Naive thymus-derived CD4-positive, alpha-beta T cell (primary cell): ENCODE measurements around the gene ADGRB3. TPM values are rescaled to one million over a fixed set of nuclear protein-coding genes. Genes with fewer than 3 reads are reported as not detected.

ENCODE experiments used
- ATAC-seq: fragments of 150-1000 bp; cut with Tn5 transposase; 2 replicates; pipeline ENCODE4 v1.10.0; 2021; ENCODE audit warnings: mild to moderate bottlenecking, moderate library complexity
- CTCF ChIA-PET: fragments of 350-600 bp; sonication (Branson Sonifier 250); formaldehyde crosslinking; loops from one replicate; lab custom pipeline; 2021; ENCODE audit warnings: antibody characterized with exemption; lab: Charles Lee
- POLR2A ChIA-PET: fragments of 350-600 bp; sonication (Branson Sonifier 250); formaldehyde crosslinking; loops from one replicate; lab custom pipeline; 2021; ENCODE audit warnings: antibody characterized with exemption, inconsistent platforms; lab: Charles Lee
- DNase-seq, 9 donors: peaks; one replicate each; pipeline versions ENCODE4 v3.0.0 to v3.0.0-alpha.2; 2020 to 2022; ENCODE audit warnings: mixed read lengths in 1 of 9
- H3K27ac ChIP-seq: one replicate; pipeline ENCODE4 v1.7.0; 2013; ENCODE audit warnings: mild to moderate bottlenecking, low read depth, low read length, moderate library complexity
- H3K27me3 ChIP-seq, 2 donors: one replicate each; pipeline ENCODE4 v1.7.0; 2013; ENCODE audit warnings: low read length in 2 of 2, mild to moderate bottlenecking in 2 of 2, moderate library complexity in 2 of 2; ENCODE audit not compliant: control insufficient read depth in 2 of 2, insufficient read depth in 2 of 2
- H3K36me3 ChIP-seq, 3 experiments: 1 replicate in 2 of 3; 2 replicates in 1 of 3; pipeline ENCODE4 v1.7.0; 2013; ENCODE audit warnings: low read length in 3 of 3, mild to moderate bottlenecking in 3 of 3, moderate library complexity in 1 of 3; ENCODE audit not compliant: insufficient read depth in 3 of 3, control insufficient read depth in 2 of 3
- H3K4me1 ChIP-seq, 2 donors: one replicate each; pipeline ENCODE4 v1.7.0; 2013; ENCODE audit warnings: low read length in 2 of 2, mild to moderate bottlenecking in 2 of 2, moderate library complexity in 1 of 2; ENCODE audit not compliant: control insufficient read depth in 2 of 2, insufficient read depth in 2 of 2
- H3K4me3 ChIP-seq: 2 replicates; pipeline ENCODE4 v1.7.0; 2013; ENCODE audit warnings: mild to moderate bottlenecking, low read length
- H3K9me3 ChIP-seq, 3 experiments: 1 replicate in 2 of 3; 2 replicates in 1 of 3; pipeline ENCODE4 v1.7.0; 2013; ENCODE audit warnings: low read length in 3 of 3; ENCODE audit not compliant: control insufficient read depth in 2 of 3
- H3K27ac Mint-ChIP-seq, 9 donors: one replicate each; pipeline ENCODE4 v1.8.0; 2020 to 2022; ENCODE audit warnings: mixed read lengths in 9 of 9, mild to moderate bottlenecking in 8 of 9, moderate library complexity in 5 of 9, inconsistent platforms in 2 of 9
- H3K27me3 Mint-ChIP-seq, 5 donors: one replicate each; pipeline ENCODE4 v1.8.0; 2021 to 2022; ENCODE audit warnings: mixed read lengths in 5 of 5, mild to moderate bottlenecking in 1 of 5
- H3K36me3 Mint-ChIP-seq, 5 donors: one replicate each; pipeline ENCODE4 v1.8.0; 2020 to 2022; ENCODE audit warnings: mixed read lengths in 5 of 5, mild to moderate bottlenecking in 3 of 5, inconsistent platforms in 1 of 5
- H3K4me1 Mint-ChIP-seq, 7 donors: one replicate each; pipeline ENCODE4 v1.8.0; 2020 to 2022; ENCODE audit warnings: mixed read lengths in 7 of 7, mild to moderate bottlenecking in 3 of 7, inconsistent platforms in 1 of 7
- H3K4me3 Mint-ChIP-seq, 10 donors: one replicate each; pipeline ENCODE4 v1.8.0; 2020 to 2022; ENCODE audit warnings: mild to moderate bottlenecking in 10 of 10, mixed read lengths in 10 of 10, moderate library complexity in 6 of 10, inconsistent platforms in 2 of 10
- H3K9me3 Mint-ChIP-seq, 11 donors: one replicate each; pipeline ENCODE4 v1.8.0; 2020 to 2022; ENCODE audit warnings: mixed read lengths in 11 of 11, mild to moderate bottlenecking in 4 of 11, inconsistent platforms in 1 of 11, moderate library complexity in 1 of 11
- intact Hi-C, 2 donors: fragments of 100-400 bp; cut with micrococcal nuclease; formaldehyde crosslinking; loops; one replicate each; pipeline ENCODE4 v1.15.1; 2023
- polyA plus RNA-seq, 2 donors: library from polyadenylated mRNA; unstranded; fragments of 300-500 nt; fragmentation: Illumina TruSeq; gene quantifications; one replicate each; pipeline ENCODE4 v1.2.3, GENCODE V29; 2021
- total RNA-seq, 6 experiments: library from RNA in 5 of 6; stranded (reverse) in 5 of 6; gene quantifications; 1 replicate in 5 of 6; 2 replicates in 1 of 6; pipeline ENCODE4 v1.2.3 and lab custom pipeline; 2021 to 2026

ADGRB3 gene
- total and polyA plus RNA-seq, 7 experiments from 2014 or later, result not detected

DNA sequence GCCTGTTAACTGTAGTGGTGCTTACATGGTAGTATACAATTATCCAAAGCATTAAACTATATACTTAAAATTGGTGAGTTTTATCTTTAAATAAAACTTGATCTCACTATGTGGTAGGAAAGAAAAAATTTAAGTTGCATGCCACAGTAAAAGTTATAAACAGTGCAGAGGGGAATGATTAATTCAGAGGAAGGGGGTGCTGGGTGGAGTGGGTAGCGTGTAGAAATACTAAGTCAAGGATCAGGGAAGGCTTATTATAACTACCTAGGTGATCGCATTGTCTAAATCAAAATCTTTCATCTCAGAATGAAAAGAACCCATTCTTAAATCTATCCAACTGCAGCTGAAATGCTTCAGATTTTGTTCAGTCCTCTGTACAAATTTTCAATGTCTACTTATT, 428.3 kb downstream of the ADGRB3 start:
- Mint-ChIP-seq H3K27ac (no peak overlapping the region), H3K27me3 (no peaks in the 10 kb centered on the region), H3K4me1 (no peaks in the 10 kb centered on the region), H3K4me3 (no peak overlapping the region), H3K36me3 (no peaks in the 10 kb centered on the region), H3K9me3 (peaks cover 0 to 3% (median 0%) of the 10 kb centered on the region in 11 donors)
- Histone ChIP-seq H3K9me3 (no peaks in the 10 kb centered on the region), H3K27me3 (no peaks in the 10 kb centered on the region), H3K4me1 (no peaks in the 10 kb centered on the region), H3K36me3 (no peaks in the 10 kb centered on the region), H3K4me3 (no peak overlapping the region), H3K27ac (no peak overlapping the region)
- ATAC-seq, result no peak
- ChIA-PET CTCF (no interaction called here), POLR2A (no interaction called here)
- intact Hi-C loops, result no loop called here
- DNase-seq, result no peak

DNA sequence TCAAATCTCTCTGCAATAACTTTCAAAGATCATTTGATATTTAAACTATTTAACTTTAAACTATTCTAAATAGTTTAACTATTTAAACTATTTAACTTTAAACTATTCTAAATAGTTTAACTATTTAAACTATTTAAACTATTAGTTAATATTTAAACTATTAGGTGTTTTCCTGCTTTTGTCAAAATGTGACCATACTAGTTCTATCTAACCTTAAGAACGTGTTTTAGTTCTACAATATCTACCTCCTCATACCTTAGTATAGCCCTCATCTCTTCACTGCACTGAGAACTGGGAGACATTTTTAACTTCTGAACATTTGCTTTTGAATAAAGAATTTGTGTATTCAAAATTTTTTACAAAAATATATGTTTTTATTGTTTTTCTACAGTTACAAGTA, 429.1 kb downstream of the ADGRB3 start:
- no peak overlapping the region for H3K4me3 ChIP-seq
- no peaks in the 10 kb centered on the region for H3K9me3 ChIP-seq
- ChIA-PET POLR2A (no interaction called here), CTCF (no interaction called here)
- Mint-ChIP-seq H3K9me3 (peaks cover 0 to 3% (median 0%) of the 10 kb centered on the region in 11 donors), H3K27me3 (no peaks in the 10 kb centered on the region), H3K4me1 (no peaks in the 10 kb centered on the region), H3K4me3 (no peak overlapping the region), H3K36me3 (no peaks in the 10 kb centered on the region), H3K27ac (no peak overlapping the region)
- intact Hi-C loops, result no loop called here
- DNase-seq (no peak), ATAC-seq (no peak)
- H3K36me3 ChIP-seq, result no peaks in the 10 kb centered on the region
- H3K27ac ChIP-seq, result no peak overlapping the region
- H3K4me1 ChIP-seq, result no peaks in the 10 kb centered on the region
- no peaks in the 10 kb centered on the region for H3K27me3 ChIP-seq

DNA sequence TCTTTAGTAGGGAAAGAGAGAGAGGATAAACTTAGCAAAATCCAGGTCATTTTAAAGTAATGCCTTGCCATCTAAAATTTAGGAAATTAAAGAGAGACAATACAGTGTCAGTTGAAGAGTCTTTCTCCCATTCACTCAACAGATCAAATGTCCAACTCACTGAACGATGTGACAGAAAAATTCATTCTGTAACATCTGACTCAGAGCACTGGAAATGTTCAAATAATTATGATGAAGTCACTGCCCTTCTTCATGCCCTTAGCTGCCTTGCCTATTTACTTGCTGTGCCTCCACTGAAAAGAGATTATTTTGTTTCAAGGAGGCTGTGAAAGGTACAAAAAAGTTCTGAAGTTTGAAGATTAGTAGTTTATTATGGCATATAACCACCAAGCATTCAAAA, 434.8 kb downstream of the ADGRB3 start:
- H3K27me3 ChIP-seq, result no peaks in the 10 kb centered on the region
- H3K9me3 ChIP-seq, result no peaks in the 10 kb centered on the region
- POLR2A ChIA-PET, result no interaction called here
- Mint-ChIP-seq H3K9me3 (peaks cover 0 to 2% (median 0%) of the 10 kb centered on the region in 11 donors), H3K27ac (no peak overlapping the region), H3K27me3 (no peaks in the 10 kb centered on the region), H3K36me3 (no peaks in the 10 kb centered on the region), H3K4me1 (no peaks in the 10 kb centered on the region), H3K4me3 (no peak overlapping the region)
- no peak overlapping the region for H3K4me3 ChIP-seq
- H3K27ac ChIP-seq, result no peak overlapping the region
- CTCF ChIA-PET, result no interaction called here
- no peaks in the 10 kb centered on the region for H3K4me1 ChIP-seq
- DNase-seq (no peak), ATAC-seq (no peak)
- no peaks in the 10 kb centered on the region for H3K36me3 ChIP-seq
- intact Hi-C loops, result no loop called here

DNA sequence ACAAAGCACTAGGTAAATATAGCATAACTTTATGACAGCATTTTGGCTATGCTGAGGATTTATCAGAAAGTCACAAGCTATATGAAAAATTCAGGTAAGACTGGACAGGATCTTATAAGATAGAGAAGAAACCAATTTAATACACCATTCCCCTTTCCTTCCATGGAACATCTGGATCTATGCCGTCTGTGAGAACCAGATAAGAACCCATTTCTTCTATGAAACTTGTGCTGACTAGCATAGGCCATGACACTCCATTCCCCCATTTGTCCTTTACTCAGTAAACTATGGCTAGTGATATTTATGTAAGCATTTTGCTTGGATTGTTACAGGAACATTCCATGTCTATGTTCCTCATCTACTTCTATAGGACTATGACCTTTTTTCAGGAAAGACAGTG, 437.7 kb downstream of the ADGRB3 start:
- no peaks in the 10 kb centered on the region for H3K36me3 Mint-ChIP-seq
- Histone ChIP-seq H3K4me3 (no peak overlapping the region), H3K27ac (no peak overlapping the region), H3K4me1 (no peaks in the 10 kb centered on the region), H3K9me3 (no peaks in the 10 kb centered on the region), H3K36me3 (no peaks in the 10 kb centered on the region), H3K27me3 (no peaks in the 10 kb centered on the region)
- CTCF ChIA-PET, result no interaction called here
- no peaks in the 10 kb centered on the region for H3K27me3 Mint-ChIP-seq
- DNase-seq (no peak), ATAC-seq (no peak)
- H3K27ac Mint-ChIP-seq, result no peak overlapping the region
- intact Hi-C loops, result no loop called here
- H3K4me1 Mint-ChIP-seq, result no peaks in the 10 kb centered on the region
- H3K4me3 Mint-ChIP-seq, result no peak overlapping the region
- peaks cover 0 to 2% (median 0%) of the 10 kb centered on the region in 11 donors for H3K9me3 Mint-ChIP-seq
- POLR2A ChIA-PET, result no interaction called here

DNA sequence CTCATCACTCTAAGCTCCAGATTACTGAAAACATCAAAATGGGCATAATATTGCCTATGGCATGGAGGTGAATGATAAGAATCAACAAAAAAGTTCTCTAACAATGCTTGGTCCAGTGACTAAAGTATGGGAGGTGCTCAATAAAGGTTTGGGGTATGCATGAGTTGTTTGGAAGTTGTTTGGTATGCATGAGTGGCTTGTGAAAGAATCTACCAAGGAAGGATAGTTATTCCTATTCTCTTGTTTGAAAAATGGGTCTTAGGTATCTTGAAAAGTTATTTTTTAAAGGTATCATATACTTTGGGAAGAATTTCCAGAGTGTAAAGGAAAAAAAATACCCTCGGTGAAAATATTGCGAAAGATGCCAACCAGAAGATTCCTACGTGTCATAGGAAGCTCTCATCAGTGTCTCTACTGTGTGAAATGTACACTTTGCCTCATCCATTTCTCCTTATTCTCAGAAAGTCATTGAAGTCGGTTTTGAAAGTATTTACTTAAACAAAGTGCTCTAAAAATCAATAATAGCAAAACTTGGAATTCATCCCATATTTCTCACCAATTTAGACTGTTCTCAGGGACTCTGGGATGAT, 449.8 kb downstream of the ADGRB3 start:
- POLR2A ChIA-PET, result no interaction called here
- no peaks in the 10 kb centered on the region for H3K9me3 ChIP-seq
- no peak overlapping the region for H3K4me3 ChIP-seq
- Mint-ChIP-seq H3K27ac (no peak overlapping the region), H3K4me3 (no peak overlapping the region), H3K9me3 (peaks cover 0 to 6% (median 0%) of the 10 kb centered on the region in 11 donors), H3K36me3 (no peaks in the 10 kb centered on the region), H3K27me3 (no peaks in the 10 kb centered on the region), H3K4me1 (no peaks in the 10 kb centered on the region)
- H3K4me1 ChIP-seq, result no peaks in the 10 kb centered on the region
- CTCF ChIA-PET, result no interaction called here
- intact Hi-C loops, result no loop called here
- H3K36me3 ChIP-seq, result no peaks in the 10 kb centered on the region
- no peak overlapping the region for H3K27ac ChIP-seq
- DNase-seq (no peak), ATAC-seq (no peak)
- H3K27me3 ChIP-seq, result no peaks in the 10 kb centered on the region

DNA sequence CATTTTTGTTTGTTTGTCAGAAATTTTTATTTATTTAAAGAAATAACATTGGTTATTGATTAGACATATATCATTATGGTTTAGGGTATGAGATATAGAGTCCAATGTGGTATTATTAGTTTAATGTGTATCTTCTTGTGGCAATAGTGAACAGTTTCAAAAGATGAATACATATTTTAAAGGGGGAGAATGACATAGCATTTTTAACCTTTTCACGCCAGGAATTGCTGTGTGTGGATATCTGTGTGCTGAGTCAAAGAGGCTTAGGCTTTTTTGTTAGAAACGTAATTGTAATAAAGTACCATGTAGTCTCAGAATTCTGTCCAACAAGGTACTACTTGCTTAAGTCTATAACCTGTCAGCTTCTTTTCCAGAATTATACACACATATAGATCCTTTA, 451.6 kb downstream of the ADGRB3 start:
- H3K9me3 ChIP-seq, result no peaks in the 10 kb centered on the region
- no peak overlapping the region for H3K27ac Mint-ChIP-seq
- DNase-seq (no peak), ATAC-seq (no peak)
- ChIA-PET POLR2A (no interaction called here), CTCF (no interaction called here)
- no peak overlapping the region for H3K4me3 Mint-ChIP-seq
- H3K27me3 ChIP-seq, result no peaks in the 10 kb centered on the region
- H3K9me3 Mint-ChIP-seq, result peaks cover 0 to 14% (median 0%) of the 10 kb centered on the region in 11 donors
- H3K36me3 Mint-ChIP-seq, result no peaks in the 10 kb centered on the region
- no peaks in the 10 kb centered on the region for H3K27me3 Mint-ChIP-seq
- intact Hi-C loops, result no loop called here
- H3K4me1 Mint-ChIP-seq, result no peaks in the 10 kb centered on the region
- H3K36me3 ChIP-seq, result no peaks in the 10 kb centered on the region
- H3K27ac ChIP-seq, result no peak overlapping the region
- no peaks in the 10 kb centered on the region for H3K4me1 ChIP-seq
- no peak overlapping the region for H3K4me3 ChIP-seq

DNA sequence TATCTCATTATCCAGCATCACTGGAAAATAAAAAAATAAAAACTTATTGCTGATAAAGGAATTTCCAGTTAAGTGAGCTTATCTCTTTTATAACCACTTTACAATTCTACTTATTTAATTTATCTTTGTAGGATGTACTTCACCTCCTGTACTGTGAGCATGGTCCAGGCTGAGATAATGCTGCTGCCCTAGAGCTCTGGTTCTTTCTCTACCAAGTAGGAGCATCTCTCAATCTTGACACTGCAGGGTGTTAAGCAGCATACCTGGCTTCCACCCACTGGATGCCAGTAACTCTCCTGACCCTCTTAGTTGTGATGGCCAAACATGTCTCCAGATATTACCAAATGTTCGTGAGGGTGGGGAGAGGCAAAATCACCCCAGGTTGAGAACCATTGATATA, 454.5 kb downstream of the ADGRB3 start:
- ChIA-PET POLR2A (no interaction called here), CTCF (no interaction called here)
- no peak overlapping the region for H3K4me3 Mint-ChIP-seq
- peaks cover 0 to 14% (median 0%) of the 10 kb centered on the region in 11 donors for H3K9me3 Mint-ChIP-seq
- DNase-seq, result no peak
- Histone ChIP-seq H3K4me3 (no peak overlapping the region), H3K27ac (no peak overlapping the region), H3K4me1 (no peaks in the 10 kb centered on the region), H3K27me3 (no peaks in the 10 kb centered on the region), H3K9me3 (no peaks in the 10 kb centered on the region), H3K36me3 (no peaks in the 10 kb centered on the region)
- H3K27ac Mint-ChIP-seq, result no peak overlapping the region
- H3K4me1 Mint-ChIP-seq, result no peaks in the 10 kb centered on the region
- no peaks in the 10 kb centered on the region for H3K27me3 Mint-ChIP-seq
- no peaks in the 10 kb centered on the region for H3K36me3 Mint-ChIP-seq
- intact Hi-C loops, result no loop called here
- no peak for ATAC-seq
